DND-41 (cell line): ENCODE data around the gene CAMKMT.

Experiments
- ATAC-seq: fragments of 200-7000 bp; cut with Tn5 transposase; 3 replicates; pipeline ENCODE4 v1.9.1; 2021; ENCODE audit warnings: low read depth; ENCODE audit not compliant: insufficient read depth
- DNase-seq: peaks from one replicate; pipeline ENCODE4 v3.0.0-alpha.2; 2020
- H2AFZ ChIP-seq: 2 replicates; pipeline ENCODE4 v1.6.0; 2012; ENCODE audit warnings: low read depth, low read length
- H3K27ac ChIP-seq: 2 replicates; pipeline ENCODE4 v1.5.1; 2012; ENCODE audit warnings: low read length, inconsistent platforms
- H3K27me3 ChIP-seq: fragments of 200-600 bp; sonication (generic); 2 replicates; pipeline ENCODE4 v1.6.0; 2012; ENCODE audit warnings: low read length, mild to moderate bottlenecking, inconsistent platforms; ENCODE audit not compliant: insufficient read depth, poor library complexity
- H3K36me3 ChIP-seq: 2 replicates; pipeline ENCODE4 v1.5.1; 2012; ENCODE audit warnings: low read length, inconsistent platforms; ENCODE audit not compliant: insufficient read depth
- H3K4me1 ChIP-seq: 2 replicates; pipeline ENCODE4 v1.5.1; 2012; ENCODE audit warnings: mild to moderate bottlenecking, low read length; ENCODE audit not compliant: insufficient read depth
- H3K4me2 ChIP-seq: 2 replicates; pipeline ENCODE4 v1.6.0; 2012; ENCODE audit warnings: mild to moderate bottlenecking, moderate library complexity, low read length, inconsistent platforms; ENCODE audit not compliant: insufficient read depth
- H3K4me3 ChIP-seq, 2 experiments: fragments of 200-600 bp in 1 of 2; shearing (Covaris generic) in 1 of 2; 2 replicates each; pipeline ENCODE4 v1.5.1; 2012 to 2016; ENCODE audit warnings: inconsistent platforms in 2 of 2, low read length in 2 of 2, mild to moderate bottlenecking in 2 of 2, low read depth in 1 of 2, moderate library complexity in 1 of 2
- H3K79me2 ChIP-seq: 2 replicates; pipeline ENCODE4 v1.6.0; 2012; ENCODE audit warnings: low read length, inconsistent platforms; ENCODE audit not compliant: insufficient read depth
- H3K9ac ChIP-seq: 2 replicates; pipeline ENCODE4 v1.6.0; 2012; ENCODE audit warnings: low read depth, mild to moderate bottlenecking, inconsistent platforms, low read length, moderate library complexity
- H3K9me3 ChIP-seq: 2 replicates; pipeline ENCODE4 v1.5.1; 2012; ENCODE audit warnings: low read length, moderate library complexity, mild to moderate bottlenecking, inconsistent platforms; ENCODE audit not compliant: insufficient read depth, severe bottlenecking
- H4K20me1 ChIP-seq: 2 replicates; pipeline ENCODE4 v1.6.0; 2012; ENCODE audit warnings: low read length; ENCODE audit not compliant: insufficient read depth
- CTCF ChIP-seq: IDR thresholded peaks from 2 replicates; pipeline ENCODE4 v1.5.1; 2012; ENCODE audit warnings: borderline replicate concordance, low read length, moderate library complexity, mild to moderate bottlenecking; ENCODE audit not compliant: poor library complexity, severe bottlenecking; ENCODE audit errors: extremely low read depth
- EZH2 ChIP-seq: IDR thresholded peaks from 3 replicates; pipeline ENCODE4 v1.6.1; 2012; ENCODE audit warnings: borderline replicate concordance, low read depth, mild to moderate bottlenecking, moderate library complexity, low read length, inconsistent platforms; ENCODE audit not compliant: severe bottlenecking

Gene CAMKMT

GRCh38 chr2:44668336-44668735, 306.6 kb downstream of the CAMKMT start:
- Histone ChIP-seq H3K4me2 (no peak overlapping the region), H3K4me3 (no peak overlapping the region), H3K4me1 (peaks cover 9% of the 10 kb centered on the region), H3K9ac (no peak overlapping the region), H3K36me3 (no peaks in the 10 kb centered on the region), H3K27me3 (peaks cover 12% of the 10 kb centered on the region), H3K27ac (no peak overlapping the region), H3K9me3 (no peaks in the 10 kb centered on the region), H2AFZ (no peak overlapping the region), H3K79me2 (no peaks in the 10 kb centered on the region), H4K20me1 (peaks cover 33% of the 10 kb centered on the region)
- TF ChIP-seq CTCF = peak; percentile 60
- no peak for TF ChIP-seq EZH2
- ATAC-seq (peak; percentile 58; the same call in 1 of the 3 replicates), DNase-seq (no peak)

- peaks cover 41% of the 10 kb centered on the region for H4K20me1 ChIP-seq
- H3K4me3 ChIP-seq = no peak overlapping the region
- no peak overlapping the region for H3K4me2 ChIP-seq
- ATAC-seq (no peak), DNase-seq (no peak)
- peaks cover 39% of the 10 kb centered on the region for H3K4me1 ChIP-seq
- TF ChIP-seq EZH2 (no peak), CTCF (no peak)
- H3K79me2 ChIP-seq = no peaks in the 10 kb centered on the region
- H3K27ac ChIP-seq = no peak overlapping the region
- no peaks in the 10 kb centered on the region for H3K36me3 ChIP-seq
- no peaks in the 10 kb centered on the region for H3K9me3 ChIP-seq
- no peak overlapping the region for H2AFZ ChIP-seq
- peaks cover 13% of the 10 kb centered on the region for H3K27me3 ChIP-seq
- no peak overlapping the region for H3K9ac ChIP-seq
Measured at GRCh38 chr2:44671276-44671675, 309.5 kb downstream of the CAMKMT start.

GRCh38 chr2:44671916-44672315, 310.2 kb downstream of the CAMKMT start:
- no peak for DNase-seq
- H3K4me2 ChIP-seq = no peak overlapping the region

More at GRCh38 chr2:44671916-44672315, 310.2 kb downstream of the CAMKMT start:
- Histone ChIP-seq H3K27me3 (peaks cover 17% of the 10 kb centered on the region), H3K27ac (no peak overlapping the region), H3K9ac (no peak overlapping the region), H3K79me2 (no peaks in the 10 kb centered on the region), H3K36me3 (no peaks in the 10 kb centered on the region), H3K9me3 (no peaks in the 10 kb centered on the region), H3K4me3 (no peak overlapping the region), H3K4me1 (peaks cover 41% of the 10 kb centered on the region), H4K20me1 (peaks cover 42% of the 10 kb centered on the region), H2AFZ (no peak overlapping the region)
- ATAC-seq = no peak
- TF ChIP-seq CTCF (peak; percentile 5), EZH2 (no peak)
